Testis (tissue), 3 donors: Measurements from ENCODE around the gene TENM4. TPM values are rescaled to one million over a fixed set of nuclear protein-coding genes. Genes with fewer than 3 reads are reported as not detected.

ENCODE experiments used
- DNase-seq: peaks from one replicate; pipeline ENCODE4 v3.0.0-alpha.2; 2019
- H3K27ac ChIP-seq, 2 donors: fragments of 200-600 bp; sonication (generic); one replicate each; pipeline ENCODE4 v1.5.1; 2019
- H3K27me3 ChIP-seq: fragments of 200-600 bp; sonication (generic); one replicate; pipeline ENCODE4 v1.5.1; 2019
- H3K36me3 ChIP-seq: fragments of 200-600 bp; sonication (generic); one replicate; pipeline ENCODE4 v1.5.1; 2017; ENCODE audit warnings: low read depth; ENCODE audit errors: missing control alignments
- H3K4me1 ChIP-seq: fragments of 200-600 bp; sonication (generic); one replicate; pipeline ENCODE4 v1.5.1; 2019
- H3K4me3 ChIP-seq, 2 donors: fragments of 200-600 bp; sonication (generic); one replicate each; pipeline ENCODE4 v1.5.1; 2017 to 2019
- H3K9me3 ChIP-seq: fragments of 200-600 bp; sonication (generic); one replicate; pipeline ENCODE4 v1.5.1; 2017
- CTCF ChIP-seq, 3 experiments: fragments of 450-650 bp in 2 of 3; fragments of 200-600 bp in 1 of 3; sonication (generic) in 1 of 3; IDR thresholded peaks; one replicate each; pipeline ENCODE4 v1.5.1; 2016 to 2019; ENCODE audit warnings: antibody characterized with exemption in 3 of 3, mild to moderate bottlenecking in 2 of 3, moderate library complexity in 1 of 3
- POLR2A ChIP-seq: fragments of 450-650 bp; IDR thresholded peaks from one replicate; pipeline ENCODE4 v1.6.1; 2017; ENCODE audit warnings: antibody characterized with exemption, mild to moderate bottlenecking, moderate library complexity
- WGBS, 2 donors: methylation state at CpG; one replicate each; pipeline ENCODE4 v1.1.5; 2018; 5-methylcytosine and 5-hydroxymethylcytosine counted together
- intact Hi-C: fragments of 100-400 bp; cut with DNase I; formaldehyde crosslinking; loops from one replicate; pipeline ENCODE4 v1.15.1; 2023; ENCODE audit warnings: low total_unique reads
- polyA plus RNA-seq: library from polyadenylated mRNA; stranded (reverse); fragments of 350-450 nt; fragmentation: Illumina TruSeq; extraction: RNeasy Lipid Tissue Mini Kit (QIAGEN cat#74804); gene quantifications from one replicate; pipeline ENCODE4 v1.2.3, GENCODE V29; 2014; ENCODE audit warnings: low read depth, low replicate concordance; ENCODE audit not compliant: insufficient read depth
- total RNA-seq, 2 donors: library from RNA; depleted of rRNA; stranded (reverse); fragments of >200 nt; gene quantifications; one replicate each; pipeline ENCODE4 v1.2.3, GENCODE V29; 2016

TENM4 gene
- total and polyA plus RNA-seq, 3 donors from 2014 or later = 10.6 to 17.9 (median 11.4) TPM

DNA sequence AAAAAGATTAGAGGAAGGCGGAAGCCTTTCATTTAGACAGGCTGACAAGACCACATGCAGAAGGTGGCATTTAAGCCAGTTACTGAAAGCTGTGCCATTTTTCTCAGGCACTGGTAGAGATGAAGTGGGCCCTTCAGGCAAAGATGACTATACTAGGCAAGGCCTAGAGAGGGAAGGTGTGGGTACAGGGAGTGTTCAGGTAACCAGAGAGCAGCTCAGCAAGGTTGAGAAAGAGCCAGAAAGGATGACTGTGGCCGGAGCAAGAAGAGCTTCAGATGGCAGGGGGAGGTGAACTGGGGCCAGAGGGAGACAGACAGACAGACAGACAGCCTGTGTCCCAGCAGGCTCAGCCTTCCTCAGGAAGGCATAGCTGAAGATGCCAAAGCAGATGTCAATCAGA, 778.0 kb downstream of the TENM4 start:
- no peak for TF ChIP-seq CTCF (IDR thresholded peaks at IDR 0.05)
- TF ChIP-seq POLR2A = no peak
- no peaks in the 10 kb centered on the region for H3K27me3 ChIP-seq
- H3K27ac ChIP-seq = no peak overlapping the region
- H3K9me3 ChIP-seq = no peaks in the 10 kb centered on the region
- H3K4me3 ChIP-seq = no peak overlapping the region
- no peaks in the 10 kb centered on the region for H3K36me3 ChIP-seq
- DNase-seq = no peak
- WGBS, 2 donors = 100% methylated on average over 2 of the region's 2 CpGs
- no peaks in the 10 kb centered on the region for H3K4me1 ChIP-seq
- intact Hi-C loops = no loop called here

DNA sequence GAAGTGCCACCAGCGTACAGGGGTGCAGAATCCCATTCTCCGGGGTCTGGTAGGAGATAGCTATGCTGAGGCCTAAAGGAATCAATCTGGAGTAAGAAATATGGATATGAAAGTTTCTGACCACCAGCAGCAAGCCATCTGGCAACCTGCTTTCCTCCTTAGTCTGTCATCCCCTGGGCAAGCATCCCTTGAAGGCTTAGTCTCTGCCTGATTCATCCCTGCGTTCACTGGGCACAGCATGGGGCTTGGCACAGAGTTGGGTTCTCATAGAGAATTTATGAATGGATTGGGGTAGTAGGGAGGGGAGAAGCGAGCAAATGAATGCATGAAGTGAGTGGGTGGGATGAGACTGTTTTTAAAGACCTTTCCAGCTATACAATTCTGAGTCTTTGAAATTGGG, 780.4 kb downstream of the TENM4 start:
- Histone ChIP-seq H3K4me1 (no peaks in the 10 kb centered on the region), H3K9me3 (no peaks in the 10 kb centered on the region), H3K36me3 (no peaks in the 10 kb centered on the region), H3K27ac (no peak overlapping the region), H3K4me3 (no peak overlapping the region), H3K27me3 (no peaks in the 10 kb centered on the region)
- TF ChIP-seq POLR2A (no peak), CTCF (IDR thresholded peaks at IDR 0.05) (no peak)
- WGBS, 2 donors = 89 to 94% methylated on average over 4 of the region's 4 CpGs
- DNase-seq = no peak
- intact Hi-C loops = no loop called here

DNA sequence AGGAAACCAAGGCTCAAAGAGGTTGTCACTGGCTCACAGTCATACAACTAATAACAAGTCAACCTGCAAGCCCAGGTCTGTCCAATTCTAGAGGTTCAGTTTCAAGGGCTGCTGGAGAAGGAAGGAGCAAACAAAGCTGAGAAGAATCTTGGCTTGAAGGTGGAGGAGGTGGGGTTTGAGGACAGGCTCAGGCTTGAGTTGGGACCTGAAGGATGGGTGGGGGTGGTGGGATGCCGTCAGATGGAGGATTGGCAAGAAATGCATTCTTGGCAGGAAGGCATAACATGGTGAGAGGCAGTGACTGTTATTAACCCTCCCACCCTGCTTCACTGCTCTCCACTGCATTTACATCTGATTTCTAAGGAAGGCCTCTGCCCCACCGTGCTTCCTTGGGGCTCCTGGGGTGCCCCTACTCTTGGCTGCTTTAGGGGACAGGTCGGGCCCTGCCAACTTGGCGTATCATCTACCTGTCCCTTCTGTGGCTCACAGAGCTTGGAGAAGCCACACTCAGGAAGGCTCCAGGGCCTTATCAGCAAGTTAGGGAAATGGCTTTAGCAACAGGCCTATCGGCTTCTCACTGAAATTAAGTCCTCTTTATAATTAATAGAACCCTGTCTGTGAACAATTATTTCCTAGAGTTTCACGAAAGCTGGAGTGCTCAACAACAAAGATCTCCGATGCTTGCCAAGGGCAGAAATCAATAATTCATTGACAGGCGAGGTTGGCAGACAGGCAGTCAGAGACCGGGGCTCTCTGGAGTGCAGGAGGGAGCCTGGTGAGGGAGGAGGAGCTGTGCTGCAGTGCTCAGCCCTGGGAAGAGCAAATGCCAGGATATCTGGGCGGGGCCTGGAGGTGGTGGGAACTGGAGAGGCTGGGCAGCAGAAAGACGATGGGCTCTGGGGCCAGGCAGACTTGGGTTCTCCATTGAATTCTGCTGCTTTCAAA, 781.2 kb downstream of the TENM4 start:
- TF ChIP-seq CTCF (IDR thresholded peaks at IDR 0.05) (no peak), POLR2A (no peak)
- H3K4me1 ChIP-seq = no peaks in the 10 kb centered on the region
- H3K27me3 ChIP-seq = no peaks in the 10 kb centered on the region
- H3K36me3 ChIP-seq = no peaks in the 10 kb centered on the region
- H3K27ac ChIP-seq = no peak overlapping the region
- H3K4me3 ChIP-seq = no peak overlapping the region
- intact Hi-C loops = no loop called here
- WGBS, 2 donors = 90 to 96% methylated on average over 11 of the region's 11 CpGs
- no peak for DNase-seq
- H3K9me3 ChIP-seq = no peaks in the 10 kb centered on the region

DNA sequence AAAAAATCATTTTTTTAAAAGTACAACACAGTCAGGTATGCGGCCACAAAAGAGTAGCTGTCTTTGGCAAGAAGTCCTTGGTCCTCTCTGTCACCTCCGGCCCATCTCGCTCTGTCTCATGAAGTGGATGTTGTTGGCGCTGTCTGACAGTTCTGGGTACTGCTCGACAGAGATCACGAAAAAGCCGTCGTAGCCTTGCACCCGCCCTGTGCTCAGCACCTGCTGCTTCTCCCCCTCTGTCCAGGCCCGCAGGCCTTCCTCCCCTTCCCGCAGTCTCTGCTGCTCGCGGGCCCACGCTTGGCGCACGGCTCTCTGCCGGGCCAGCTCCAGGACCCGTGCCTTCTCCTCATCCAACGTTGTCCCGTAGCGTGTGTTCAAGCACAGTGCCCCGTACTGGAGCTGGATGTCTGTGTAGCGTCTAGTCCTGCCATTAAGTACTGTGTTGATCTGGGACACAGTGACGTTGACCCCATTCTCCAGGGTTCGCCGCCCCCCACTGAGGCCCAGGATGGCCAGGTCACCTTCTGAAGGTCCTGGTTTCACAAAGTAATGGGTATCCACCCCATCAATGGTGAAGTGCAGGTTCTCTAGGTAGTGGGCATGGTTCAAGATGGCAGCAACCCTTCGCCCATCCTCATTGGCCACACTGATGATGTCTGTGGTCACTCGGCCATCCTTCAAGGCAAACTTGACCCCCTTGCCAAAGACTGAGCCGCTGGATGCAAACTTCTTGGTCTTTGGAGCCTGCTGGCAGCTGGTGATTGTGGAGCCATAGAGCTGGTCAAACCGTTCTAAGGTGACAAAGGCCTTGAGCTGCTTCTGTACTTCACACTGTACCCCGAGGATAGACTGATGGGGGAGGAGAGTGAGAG, 782.6 kb downstream of the TENM4 start:
- WGBS, 2 donors = 91 to 96% methylated on average over 29 to 31 of the region's 31 CpGs
- no peaks in the 10 kb centered on the region for H3K27me3 ChIP-seq
- intact Hi-C loops = no loop called here

More for the DNA sequence above, 782.6 kb downstream of the TENM4 start:
- no peak for TF ChIP-seq POLR2A
- no peak for TF ChIP-seq CTCF (IDR thresholded peaks at IDR 0.05)
- H3K36me3 ChIP-seq = no peaks in the 10 kb centered on the region
- H3K4me3 ChIP-seq = no peak overlapping the region
- no peaks in the 10 kb centered on the region for H3K9me3 ChIP-seq
- H3K27ac ChIP-seq = no peak overlapping the region
- DNase-seq = no peak
- no peaks in the 10 kb centered on the region for H3K4me1 ChIP-seq
